Stimulated activated naive CD4-positive, alpha-beta T cell (primary cell): ENCODE data around the gene SERPINB10.

Experiments
- DNase-seq, 6 experiments: peaks; one replicate each; lab custom pipeline; 2025; lab: John Stamatoyannopoulos, UW

SERPINB10 gene, protein sequence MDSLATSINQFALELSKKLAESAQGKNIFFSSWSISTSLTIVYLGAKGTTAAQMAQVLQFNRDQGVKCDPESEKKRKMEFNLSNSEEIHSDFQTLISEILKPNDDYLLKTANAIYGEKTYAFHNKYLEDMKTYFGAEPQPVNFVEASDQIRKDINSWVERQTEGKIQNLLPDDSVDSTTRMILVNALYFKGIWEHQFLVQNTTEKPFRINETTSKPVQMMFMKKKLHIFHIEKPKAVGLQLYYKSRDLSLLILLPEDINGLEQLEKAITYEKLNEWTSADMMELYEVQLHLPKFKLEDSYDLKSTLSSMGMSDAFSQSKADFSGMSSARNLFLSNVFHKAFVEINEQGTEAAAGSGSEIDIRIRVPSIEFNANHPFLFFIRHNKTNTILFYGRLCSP

DNA sequence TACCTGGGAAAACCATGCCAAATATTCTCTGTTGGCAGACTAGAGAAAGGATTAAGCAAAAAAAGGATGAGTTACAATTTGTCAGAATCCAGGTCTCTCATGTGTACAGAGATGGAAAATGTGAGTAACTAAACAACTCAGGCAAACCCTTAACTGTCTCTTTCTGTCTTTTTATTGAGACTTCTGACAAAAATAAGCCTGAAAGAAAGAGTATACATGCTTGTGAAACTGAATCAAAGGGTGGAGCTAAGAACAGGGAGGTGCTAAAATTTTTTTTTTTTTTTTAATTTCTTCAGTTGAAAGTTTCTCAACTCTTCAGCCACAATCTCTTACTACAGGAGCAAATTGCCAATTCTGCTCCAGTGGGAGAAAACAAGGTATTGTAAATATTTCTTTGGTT is at the start of gene SERPINB10:
Gene SERPINB10, plus strand, starts transcription at position 295 of the 400 bp plus-strand sequence. CDS start 7,553 bp downstream, outside the sequence.
- no peak for DNase-seq

DNA sequence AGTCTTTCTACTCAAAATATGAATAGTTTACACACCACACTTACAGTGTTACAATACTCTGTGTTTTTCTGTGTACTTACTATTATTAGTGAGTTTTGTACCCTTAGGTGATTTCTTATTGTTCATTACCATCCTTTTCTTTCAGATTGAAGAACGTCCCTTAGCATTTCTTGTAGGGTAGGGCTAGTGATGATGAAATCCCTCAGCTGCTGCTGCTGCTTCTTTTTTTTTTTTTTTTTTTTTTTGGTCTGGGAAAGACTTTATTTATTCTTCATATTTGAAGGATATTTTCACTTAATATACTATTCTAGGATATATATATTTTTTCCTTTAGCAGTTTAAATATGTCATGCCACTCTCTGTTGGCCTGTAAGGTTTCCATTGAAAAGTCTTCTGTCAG is 49.3 kb upstream of the SERPINB10 start:
- DNase-seq, result no peak

DNA sequence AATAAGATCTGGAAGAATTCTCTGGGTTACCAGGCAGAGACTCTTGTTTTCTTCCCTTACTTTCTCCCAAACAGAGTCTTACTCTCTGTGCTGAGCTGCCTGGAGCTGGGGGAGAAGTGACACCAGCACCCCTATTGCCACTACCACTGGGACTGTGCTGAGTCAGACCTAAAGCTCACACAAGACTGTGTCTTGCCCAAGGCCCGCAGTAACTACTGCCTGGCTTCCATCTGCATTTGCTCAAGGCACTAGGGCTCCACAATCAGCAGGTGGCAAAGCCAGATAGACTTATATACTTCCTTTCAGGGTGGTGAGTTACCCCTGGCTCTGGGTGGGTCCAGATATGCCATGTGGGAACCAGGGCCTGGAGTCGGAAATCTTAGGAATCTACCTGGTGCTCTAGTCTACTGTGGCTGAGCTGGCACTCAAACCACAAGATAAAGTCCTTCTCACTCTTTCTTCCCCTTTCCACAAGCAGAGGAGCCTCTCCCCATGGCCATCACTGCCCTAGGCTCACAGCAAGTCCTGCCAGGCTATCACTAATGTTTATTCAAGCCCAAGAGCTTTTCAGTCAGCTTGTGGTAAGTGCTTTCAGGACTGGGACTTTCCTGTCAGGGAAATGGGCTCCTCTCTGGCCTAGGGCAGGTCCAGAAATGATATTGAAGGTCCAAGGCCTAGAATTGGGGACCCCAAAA is 47.8 kb upstream of the SERPINB10 start:
- no peak for DNase-seq

DNA sequence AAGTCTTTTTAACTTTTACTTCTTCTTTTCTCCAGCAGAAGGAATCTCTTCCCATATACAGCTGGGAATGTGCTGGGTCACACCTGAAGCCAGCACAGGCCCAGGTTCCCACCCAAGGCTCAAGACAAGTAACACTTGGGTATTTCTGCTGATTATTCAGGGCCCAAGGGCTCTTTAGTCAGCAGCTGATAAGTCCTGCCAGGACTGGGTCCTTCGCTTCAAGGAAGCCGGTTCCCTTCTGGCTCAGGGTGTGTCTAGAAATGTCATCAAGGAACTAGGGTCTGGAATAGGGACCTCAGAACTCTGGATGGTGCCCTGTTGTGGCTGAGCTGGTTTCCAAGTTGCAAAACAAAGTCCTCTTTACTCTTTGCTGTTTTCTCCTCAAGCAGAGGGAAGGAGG is 47.2 kb upstream of the SERPINB10 start:
- DNase-seq, result no peak

DNA sequence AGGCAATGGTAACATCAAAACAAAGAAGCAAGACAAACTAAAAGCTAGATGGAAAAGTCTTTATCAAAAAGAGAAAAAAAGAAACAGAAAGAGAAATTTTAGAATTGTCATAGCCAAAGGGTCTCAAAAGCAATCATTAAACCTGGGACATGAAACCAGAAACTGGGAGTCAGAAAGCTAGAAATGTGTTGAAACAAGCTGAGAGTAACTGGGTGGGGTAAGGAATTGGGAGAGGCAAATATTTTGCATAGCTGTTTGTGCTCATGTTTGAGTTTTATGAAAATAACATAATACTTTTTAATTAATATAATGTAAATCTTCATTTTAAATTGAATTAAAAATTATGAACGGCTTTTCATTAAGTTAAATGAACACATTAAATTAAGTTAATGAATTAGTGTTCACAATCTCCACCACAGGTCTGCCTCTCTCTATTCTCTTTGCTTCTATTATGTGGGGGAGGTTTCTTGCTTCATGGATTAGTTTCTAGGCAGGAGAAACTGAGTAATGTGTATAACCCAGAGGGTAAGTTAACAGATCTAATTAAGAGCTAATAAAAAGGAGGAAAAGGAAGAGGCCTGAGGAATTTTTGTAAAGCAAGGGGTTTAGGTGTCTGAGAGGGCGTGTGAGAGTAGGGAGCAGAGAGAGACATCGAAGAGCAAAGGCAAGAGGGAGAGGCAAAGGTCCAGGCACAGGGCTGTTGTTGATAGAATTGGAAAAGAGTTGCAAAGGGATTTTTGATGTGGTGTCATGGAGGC is 40.2 kb upstream of the SERPINB10 start:
- no peak for DNase-seq

DNA sequence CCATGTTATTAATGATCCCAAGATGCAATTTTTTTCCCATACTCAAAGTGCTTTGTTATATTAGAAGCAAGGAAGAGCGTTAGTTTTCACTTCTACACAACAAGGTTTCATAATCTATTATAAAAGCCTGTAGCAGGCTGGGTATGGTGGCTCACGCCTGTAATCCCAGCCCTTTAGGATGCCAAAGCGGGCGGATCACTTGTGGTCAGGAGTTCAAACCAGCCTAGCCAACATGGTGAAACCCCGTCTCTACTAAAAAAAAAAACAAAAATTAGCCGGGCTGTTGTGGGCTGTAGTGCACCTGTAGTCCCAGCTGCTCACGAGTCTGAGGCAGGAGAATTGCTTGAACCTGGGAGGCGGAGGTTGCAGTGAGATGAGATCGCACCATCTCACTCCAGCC is 39.2 kb upstream of the SERPINB10 start:
- DNase-seq, result no peak

DNA sequence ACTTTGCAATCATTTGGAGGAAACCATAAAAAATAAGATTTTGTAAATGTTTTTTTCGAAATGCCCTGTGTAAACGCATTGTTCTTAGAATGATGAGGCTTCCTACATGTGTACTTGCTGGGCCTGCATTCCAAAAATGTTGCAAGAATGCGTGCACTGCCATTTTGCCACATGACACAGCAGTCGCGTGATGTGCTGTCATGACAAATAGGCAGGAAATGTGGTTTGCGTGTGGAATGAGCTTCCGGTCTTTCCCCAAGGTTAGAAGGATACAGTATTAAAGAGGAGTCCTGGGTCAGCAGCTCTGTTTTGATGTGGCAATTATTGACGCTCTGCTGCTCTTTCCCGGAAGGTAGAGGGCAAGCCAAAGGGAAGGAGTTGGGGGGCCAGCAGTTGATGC is 38.4 kb upstream of the SERPINB10 start:
- no peak for DNase-seq

DNA sequence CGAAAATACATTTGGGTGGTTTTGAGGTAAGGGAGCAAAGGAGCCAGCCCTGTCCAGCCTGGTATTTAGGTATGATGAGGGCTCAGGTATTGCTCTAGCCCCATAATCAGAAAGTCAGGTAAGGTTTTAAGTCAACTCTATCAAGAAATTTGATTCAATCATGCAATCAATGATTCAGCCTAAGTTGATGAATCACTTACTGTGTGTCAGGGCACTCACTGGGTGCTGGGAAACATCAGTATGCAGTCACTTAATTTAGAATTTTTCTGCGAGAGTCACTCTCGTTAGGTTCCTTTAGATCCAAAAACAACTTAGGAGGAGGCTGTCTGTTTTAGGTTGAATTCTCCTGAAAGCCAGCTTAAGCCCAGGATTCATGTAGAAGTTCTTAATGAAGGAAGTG is 37.9 kb upstream of the SERPINB10 start:
- DNase-seq, result no peak

DNA sequence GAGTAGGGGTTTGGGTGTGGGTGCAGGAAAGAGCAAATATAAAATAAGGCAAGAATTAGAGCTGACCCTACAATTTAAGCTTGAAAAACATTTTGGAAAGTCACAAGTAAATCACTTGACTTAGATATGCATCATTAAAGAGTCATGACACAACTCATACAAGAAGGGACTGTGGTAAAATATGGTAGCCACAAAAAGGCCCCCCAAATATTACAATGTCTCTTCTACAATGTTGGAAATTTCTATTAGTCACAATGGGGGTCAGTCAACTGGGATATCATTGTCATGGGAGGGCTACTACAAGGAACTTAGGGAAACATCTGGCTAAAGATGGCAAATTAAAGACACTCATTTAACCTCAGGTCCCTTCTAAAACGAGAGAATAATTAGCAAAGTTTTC is 35.9 kb upstream of the SERPINB10 start:
- no peak for DNase-seq

DNA sequence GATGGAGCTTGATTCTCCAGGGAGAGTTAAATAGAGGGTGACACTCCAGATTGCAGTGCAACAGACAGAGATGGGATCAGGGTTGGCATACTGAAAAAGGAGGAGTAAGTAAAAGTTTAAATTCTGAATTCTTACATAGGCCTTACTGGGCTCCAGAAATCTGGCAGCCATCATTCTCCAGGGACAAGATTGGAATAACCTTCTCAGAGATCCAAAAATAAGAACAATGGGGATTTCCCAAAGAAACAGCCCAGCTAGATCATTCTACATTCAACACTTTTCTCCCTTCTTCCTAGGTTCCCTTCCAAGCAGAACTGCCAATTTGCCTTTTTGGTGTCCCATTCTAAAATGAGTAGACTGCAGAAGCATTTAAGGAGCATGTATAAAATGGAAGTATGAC is 35.2 kb upstream of the SERPINB10 start:
- no peak for DNase-seq

DNA sequence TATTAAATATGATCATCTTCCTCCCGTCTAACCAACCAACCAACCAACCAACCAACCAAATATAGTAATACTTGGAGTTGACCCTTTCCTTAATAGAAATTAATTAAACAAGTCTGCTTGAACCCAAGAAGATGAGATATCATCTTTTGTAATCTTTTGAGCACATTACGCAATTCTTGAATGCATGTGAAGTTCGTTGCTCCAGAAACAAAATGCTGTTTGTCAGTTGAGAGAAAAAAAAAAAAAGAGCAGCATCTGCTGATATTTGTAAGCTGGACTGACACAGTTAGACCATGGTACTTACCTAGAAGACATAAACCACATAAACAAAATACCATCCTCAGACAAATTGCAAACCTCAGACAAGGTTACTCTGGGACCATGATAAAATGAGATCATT is 29.4 kb upstream of the SERPINB10 start:
- DNase-seq, result no peak

DNA sequence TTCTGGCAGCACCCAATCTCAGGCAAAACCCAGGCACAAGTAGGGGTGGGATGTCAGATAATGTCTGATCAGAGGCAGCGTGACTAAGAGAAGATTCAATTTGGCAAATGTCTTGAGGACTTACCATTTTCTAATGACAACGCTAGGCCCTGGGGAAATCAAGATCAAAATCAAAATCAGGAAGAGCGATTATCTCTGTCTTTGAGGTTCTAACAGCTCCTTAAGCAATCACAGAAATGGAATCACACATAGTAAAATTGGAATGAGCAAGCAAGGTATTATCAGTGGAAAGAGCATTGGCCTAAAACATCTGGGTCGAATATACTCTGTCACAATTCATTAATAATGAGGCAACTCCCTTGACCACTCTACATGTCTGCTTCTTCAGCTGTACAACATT is 28.8 kb upstream of the SERPINB10 start:
- no peak for DNase-seq

DNA sequence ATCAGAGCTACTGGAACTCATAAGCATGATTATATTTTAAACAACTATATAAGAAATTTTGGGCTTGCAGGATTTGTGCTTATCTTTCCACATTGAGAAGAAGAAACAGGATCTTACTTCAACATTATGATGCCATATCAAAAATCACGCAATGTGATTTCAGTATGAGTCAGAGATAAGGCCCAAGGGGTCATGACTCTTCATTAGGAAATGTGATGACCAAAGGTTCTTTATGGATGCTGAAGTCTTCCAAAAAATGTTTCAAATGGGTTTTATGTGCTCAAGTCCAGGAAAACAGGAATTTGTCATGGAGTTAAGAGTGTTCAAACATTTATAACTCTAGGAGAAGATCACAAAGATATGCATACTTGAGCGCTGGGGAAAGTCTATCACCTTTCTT is 28.0 kb upstream of the SERPINB10 start:
- no peak for DNase-seq

DNA sequence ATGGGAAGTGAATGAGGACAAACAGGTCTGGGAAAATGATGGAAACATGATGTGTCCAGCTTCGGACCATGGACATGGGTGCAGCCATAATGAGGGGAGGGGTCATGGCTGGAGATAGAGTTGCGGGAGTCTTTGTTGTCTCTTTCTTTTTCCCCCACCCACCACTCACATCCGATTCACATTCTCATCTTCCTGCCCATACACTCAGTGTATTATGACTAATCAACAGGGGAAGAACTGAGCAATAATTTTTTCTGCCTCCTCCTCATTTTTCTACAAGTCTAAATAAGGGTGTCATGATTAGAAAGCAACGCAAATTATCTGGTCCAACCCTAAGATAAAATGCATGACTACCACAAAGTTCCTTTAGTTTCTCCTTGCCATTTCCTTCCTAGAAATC is 25.9 kb upstream of the SERPINB10 start:
- DNase-seq, result no peak

DNA sequence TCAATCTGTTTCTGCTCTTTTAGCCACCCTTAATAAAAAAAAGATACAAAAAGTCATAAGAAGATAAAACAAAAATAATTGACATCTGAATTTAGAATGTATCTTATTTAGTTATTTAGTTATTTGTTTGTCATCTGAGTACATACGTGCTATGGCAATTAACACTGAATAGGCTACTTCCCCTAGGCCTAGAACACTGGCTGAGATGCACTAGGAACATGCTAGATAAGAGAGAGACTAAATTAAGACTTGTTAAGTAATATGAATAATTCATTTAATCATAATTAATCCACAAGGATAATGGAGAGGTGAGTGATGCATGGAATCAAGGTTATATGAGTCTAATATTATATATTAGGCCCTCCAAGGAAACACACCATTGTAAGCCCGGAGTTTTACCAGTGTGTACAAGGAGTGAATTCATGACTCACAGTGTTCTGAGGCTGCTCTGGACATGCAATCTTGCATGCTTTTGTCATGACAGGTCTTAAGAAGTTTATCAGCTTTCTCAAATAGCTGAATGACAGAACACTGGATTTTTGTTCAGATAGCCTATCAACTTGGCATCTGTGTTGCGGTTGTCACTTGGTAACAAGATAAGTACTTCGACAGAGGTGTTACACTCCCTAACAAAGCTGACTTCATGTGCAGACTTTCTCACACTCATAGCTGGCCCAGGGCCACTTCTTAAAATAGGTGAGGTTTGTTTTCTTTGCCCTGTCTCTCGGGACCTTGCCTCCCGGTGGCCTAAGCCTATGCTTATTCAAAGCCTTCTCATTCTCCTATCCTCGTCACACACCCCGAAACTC is 25.2 kb upstream of the SERPINB10 start:
- no peak for DNase-seq

DNA sequence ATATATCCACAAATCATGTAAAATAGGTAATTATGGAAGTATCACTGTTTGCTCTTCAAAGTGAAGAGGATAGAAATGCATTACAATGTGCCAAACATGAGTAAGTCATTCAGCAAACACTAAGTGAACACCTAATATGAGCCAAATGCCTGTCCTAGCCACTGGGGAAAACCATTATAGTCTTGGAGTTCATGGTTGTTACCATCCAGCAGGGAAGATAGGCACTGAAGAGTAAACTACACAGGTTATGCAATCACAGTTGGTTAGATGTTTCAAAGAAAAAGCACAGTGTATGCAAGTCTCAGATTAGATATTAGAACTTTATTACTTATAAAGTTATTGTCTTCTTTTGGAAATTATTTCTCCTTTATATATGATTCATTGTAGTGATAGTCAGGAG is 24.1 kb upstream of the SERPINB10 start:
- DNase-seq, result no peak

DNA sequence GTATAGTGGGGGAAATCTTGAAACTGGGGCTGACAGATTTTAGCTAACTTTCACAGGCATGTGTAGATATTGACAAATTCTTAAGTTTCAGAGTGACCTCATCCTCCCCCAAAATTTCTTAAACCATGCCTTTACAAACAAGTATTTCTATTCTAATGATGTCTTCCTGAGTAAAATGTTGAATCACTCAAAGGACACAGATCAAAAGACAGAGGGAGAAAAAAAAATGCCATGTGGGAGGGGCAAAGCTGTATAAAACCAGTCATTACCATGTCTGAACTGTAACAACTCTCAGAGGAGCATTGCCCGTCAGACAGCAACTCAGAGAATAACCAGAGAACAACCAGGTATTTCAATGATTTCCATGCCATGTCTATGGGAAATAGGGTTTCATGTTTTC is 20.3 kb upstream of the SERPINB10 start, which contains the start of gene SERPINB2:
Gene SERPINB2, plus strand, starts transcription at position 282 of the 400 bp plus-strand sequence. CDS start 3,740 bp downstream, outside the sequence.
- no peak for DNase-seq

DNA sequence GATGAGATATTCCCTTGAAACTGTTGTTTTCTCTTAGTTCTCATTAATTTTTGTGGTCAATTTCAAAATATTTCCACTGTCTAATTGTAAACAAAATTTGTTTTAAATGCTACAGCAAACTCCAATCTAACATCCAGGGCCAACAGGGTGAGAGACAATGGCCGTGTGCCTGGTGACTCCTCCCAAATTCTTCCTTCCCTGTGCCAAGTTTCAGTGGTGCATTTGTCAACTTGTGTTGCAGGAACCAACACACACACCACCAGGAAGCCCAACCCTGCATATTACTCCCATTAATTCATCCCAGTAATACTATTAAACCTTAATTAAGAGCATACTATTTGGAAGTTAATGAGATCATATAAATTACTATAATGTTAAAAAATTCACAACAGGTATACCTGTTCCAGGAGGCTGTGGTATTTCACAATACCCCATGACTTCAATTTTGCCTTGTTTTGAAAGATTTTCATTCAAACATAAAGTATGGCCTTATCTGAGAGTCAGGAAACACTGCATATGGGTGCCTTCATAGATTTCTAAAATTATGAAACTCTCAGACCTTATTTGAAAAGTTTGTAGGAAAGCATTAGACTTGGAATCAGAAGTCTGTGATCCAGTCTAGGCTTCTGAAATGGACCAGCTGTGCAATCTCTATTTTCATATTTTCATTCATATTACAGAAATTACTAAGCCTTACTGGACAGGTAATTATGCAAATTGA is 19.1 kb upstream of the SERPINB10 start:
- DNase-seq, result no peak

DNA sequence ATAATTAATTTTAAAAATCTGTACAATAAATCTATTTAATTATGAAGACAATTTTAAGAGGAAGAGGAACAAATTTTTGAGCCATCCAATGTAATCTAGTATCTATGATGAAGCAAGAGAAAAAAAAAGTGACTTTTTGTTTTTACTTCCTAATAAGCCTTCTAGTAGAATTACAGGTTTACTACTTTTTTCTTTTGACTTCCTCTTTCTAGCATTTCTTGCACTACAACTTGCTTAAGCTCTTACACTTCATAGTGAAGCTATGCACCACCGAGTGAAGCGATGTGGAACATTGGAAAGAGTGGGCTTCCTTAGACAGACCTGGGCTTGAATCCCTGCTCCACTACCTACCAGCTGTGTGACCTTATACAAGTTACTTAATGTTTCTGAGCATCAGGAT is 18.1 kb upstream of the SERPINB10 start:
- no peak for DNase-seq

DNA sequence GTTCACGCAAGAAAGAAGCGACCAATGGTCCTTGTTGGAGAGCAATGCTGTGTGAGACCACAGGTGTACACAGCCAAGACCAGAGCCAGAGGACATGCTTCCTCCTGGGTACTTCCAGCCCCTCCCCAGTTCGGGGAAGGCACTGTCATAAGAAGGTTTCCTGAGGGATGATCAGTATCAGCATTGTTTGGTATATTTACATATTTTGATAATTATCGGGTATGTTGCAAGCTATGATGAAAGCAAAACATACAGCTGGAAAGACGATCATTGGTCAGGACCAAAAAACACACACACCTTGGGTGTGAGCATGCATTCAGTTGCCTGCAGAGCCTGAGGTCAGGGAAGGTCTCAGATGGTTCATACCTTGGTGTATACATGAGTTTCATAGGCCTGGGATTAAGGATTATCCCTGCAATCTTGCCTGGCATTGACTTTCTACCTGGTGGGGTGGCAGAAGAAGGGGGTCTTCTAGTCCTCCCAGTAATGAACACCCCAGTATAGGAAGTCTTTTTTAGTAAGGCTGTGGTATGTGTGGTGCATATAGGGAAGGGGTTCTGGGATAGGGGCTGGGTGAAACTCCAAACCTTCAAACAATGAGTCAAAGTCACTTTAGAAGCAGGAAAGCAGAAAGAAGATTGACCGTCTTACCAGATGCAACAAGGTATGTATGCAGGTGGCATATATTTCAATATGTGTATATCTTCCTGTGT is 17.4 kb upstream of the SERPINB10 start:
- DNase-seq, result no peak

DNA sequence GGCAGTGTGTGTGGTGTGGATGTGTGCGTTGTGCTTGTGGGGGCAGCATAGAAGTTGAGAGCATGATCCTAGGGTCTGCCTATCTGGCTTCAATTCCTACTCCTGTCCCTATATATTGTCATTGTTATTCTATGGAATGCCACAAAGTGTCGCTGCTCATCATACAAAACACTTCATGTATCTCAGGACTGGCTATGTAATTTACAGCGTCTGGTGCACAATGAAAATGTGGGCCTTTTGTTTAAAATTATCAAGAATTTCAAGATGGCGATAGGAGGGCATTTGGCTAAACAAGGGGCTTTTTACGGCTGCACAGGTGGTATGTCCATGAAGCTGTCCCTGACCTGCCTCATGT is 16.8 kb upstream of the SERPINB10 start:
- no peak for DNase-seq
